OCI-LY1 (cell line): Measurements from ENCODE around the gene METRN.
A peak's percentile ranks its signal among the peaks of the same experiment; 100 is the strongest.
"Not testable (repeated sequence)": the region's sequence is repeated elsewhere in the genome, so short reads cannot be mapped to it uniquely, and the experiment has no call there.

Source experiments
- H2AFZ ChIP-seq: fragments of 200-600 bp; sonication (generic), shearing (Covaris generic); 2 replicates; pipeline ENCODE4 v1.6.0; 2014; ENCODE audit warnings: antibody characterized with exemption, mild to moderate bottlenecking, low read length
- H3F3A ChIP-seq: fragments of 200-600 bp; sonication (generic), shearing (Covaris generic); 2 replicates; pipeline ENCODE4 v1.6.0; 2014; ENCODE audit warnings: mild to moderate bottlenecking, antibody characterized with exemption, low read length, moderate library complexity; ENCODE audit not compliant: insufficient read depth
- H3K27ac ChIP-seq: fragments of 200-600 bp; sonication (generic); 2 replicates; pipeline ENCODE4 v1.5.1; 2014; ENCODE audit warnings: low read length, mixed run types, mild to moderate bottlenecking, low read depth; ENCODE audit not compliant: poor library complexity, severe bottlenecking
- H3K27me3 ChIP-seq: fragments of 200-600 bp; sonication (generic); 2 replicates; pipeline ENCODE4 v1.6.0; 2014; ENCODE audit warnings: antibody characterized with exemption, mild to moderate bottlenecking, low read length, moderate library complexity; ENCODE audit not compliant: insufficient read depth
- H3K36me3 ChIP-seq: fragments of 200-600 bp; sonication (generic); 2 replicates; pipeline ENCODE4 v1.6.1; 2014; ENCODE audit warnings: mild to moderate bottlenecking, antibody characterized with exemption, low read length, moderate library complexity, mixed read lengths; ENCODE audit not compliant: insufficient read depth
- H3K4me1 ChIP-seq: fragments of 200-600 bp; sonication (generic); 2 replicates; pipeline ENCODE4 v1.5.1; 2014; ENCODE audit warnings: mild to moderate bottlenecking, low read length, moderate library complexity; ENCODE audit not compliant: insufficient read depth, severe bottlenecking
- H3K4me2 ChIP-seq: fragments of 200-600 bp; sonication (generic), shearing (Covaris generic); 2 replicates; pipeline ENCODE4 v1.6.1; 2014; ENCODE audit warnings: low read length
- H3K4me3 ChIP-seq: fragments of 200-600 bp; sonication (generic); 2 replicates; pipeline ENCODE4 v1.5.1; 2014; ENCODE audit warnings: low read length, low read depth, mild to moderate bottlenecking, mixed read lengths; ENCODE audit not compliant: poor library complexity, severe bottlenecking
- H3K79me2 ChIP-seq: fragments of 200-600 bp; shearing (Covaris generic); 2 replicates; pipeline ENCODE4 v1.6.1; 2016; ENCODE audit warnings: mixed run types, low read length, mixed read lengths; ENCODE audit not compliant: insufficient read depth
- H3K9ac ChIP-seq: fragments of 200-600 bp; sonication (generic), shearing (Covaris generic); 2 replicates; pipeline ENCODE4 v1.6.1; 2014; ENCODE audit warnings: mild to moderate bottlenecking, low read length, mixed read lengths
- H3K9me2 ChIP-seq: fragments of 200-600 bp; sonication (generic), shearing (Covaris generic); 2 replicates; pipeline ENCODE4 v1.6.1; 2014; ENCODE audit warnings: low read depth, mild to moderate bottlenecking, low read length, mixed read lengths
- H3K9me3 ChIP-seq: fragments of 200-600 bp; shearing (Covaris generic); 2 replicates; pipeline ENCODE4 v1.6.1; 2014; ENCODE audit warnings: low read length, mixed read lengths
- H4K20me1 ChIP-seq: fragments of 200-600 bp; sonication (generic), shearing (Covaris generic); 2 replicates; pipeline ENCODE4 v1.6.0; 2016; ENCODE audit warnings: mild to moderate bottlenecking, low read length; ENCODE audit not compliant: insufficient read depth
- CTCF ChIP-seq: fragments of 200-600 bp; sonication (generic), shearing (Covaris generic); IDR thresholded peaks from 2 replicates; pipeline ENCODE4 v1.5.1; 2017; ENCODE audit warnings: mild to moderate bottlenecking, antibody characterized with exemption, low read length, moderate library complexity, mixed read lengths
- EZH2 ChIP-seq: fragments of 200-600 bp; sonication (generic), shearing (Covaris generic); IDR thresholded peaks from 2 replicates; pipeline ENCODE4 v1.8.0; 2017; ENCODE audit warnings: borderline replicate concordance, mixed run types, mild to moderate bottlenecking, antibody characterized with exemption, low read length, moderate library complexity, mixed read lengths

Gene METRN

GRCh38 chr16:689175-689897 is 25.6 kb upstream of the METRN start:
- Histone ChIP-seq H3K9me2 (no peaks in the 10 kb centered on the region), H3K79me2 (no peaks in the 10 kb centered on the region), H3K4me1 (peaks cover 37% of the 10 kb centered on the region), H3K27me3 (no peaks in the 10 kb centered on the region; the same call in 1 of the 2 replicates), H3K9me3 (no peaks in the 10 kb centered on the region), H3K4me2 (peak overlapping the region; percentile 95), H3K4me3 (peak overlapping the region; percentile 91), H4K20me1 (no peaks in the 10 kb centered on the region), H2AFZ (no peak overlapping the region), H3K9ac (peak overlapping the region; percentile 94), H3K27ac (no peak overlapping the region), H3K36me3 (peaks cover 16% of the 10 kb centered on the region; the same call in 1 of the 2 replicates), H3F3A (no peaks in the 10 kb centered on the region)
- no peak for TF ChIP-seq EZH2
- TF ChIP-seq CTCF, result no peak

GRCh38 chr16:691242-691641 is 23.7 kb upstream of the METRN start:
- not testable (repeated sequence) for H3K36me3 ChIP-seq, H4K20me1 ChIP-seq, H3K4me2 ChIP-seq, H3K9me2 ChIP-seq, H3K27ac ChIP-seq, H3K9me3 ChIP-seq, H3K9ac ChIP-seq, H3K79me2 ChIP-seq, H3K27me3 ChIP-seq, H2AFZ ChIP-seq, H3K4me3 ChIP-seq, H3F3A ChIP-seq
- H3K4me1 ChIP-seq, result peaks cover 41% of the 10 kb centered on the region

GRCh38 chr16:692356-693108 is 22.4 kb upstream of the METRN start:
- no peaks in the 10 kb centered on the region for H3K79me2 ChIP-seq
- H3K9ac ChIP-seq, result no peak overlapping the region
- H3K27ac ChIP-seq, result no peak overlapping the region
- no peaks in the 10 kb centered on the region for H3F3A ChIP-seq
- H3K9me2 ChIP-seq, result no peaks in the 10 kb centered on the region
- TF ChIP-seq EZH2 (no peak), CTCF (no peak)
- no peaks in the 10 kb centered on the region for H4K20me1 ChIP-seq
- no peaks in the 10 kb centered on the region; the same call in 1 of the 2 replicates for H3K27me3 ChIP-seq
- H3K4me2 ChIP-seq, result no peak overlapping the region
- H3K4me1 ChIP-seq, result peaks cover 41% of the 10 kb centered on the region
- H3K9me3 ChIP-seq, result no peaks in the 10 kb centered on the region
- no peak overlapping the region for H2AFZ ChIP-seq
- no peaks in the 10 kb centered on the region for H3K36me3 ChIP-seq
- H3K4me3 ChIP-seq, result no peak overlapping the region
